Epithelial cell of esophagus (primary cell): Measurements from ENCODE around the gene LY86.

Source experiments
- DNase-seq: peaks from one replicate; pipeline ENCODE4 v3.0.0; 2010; ENCODE audit warnings: low read depth
- H3K4me3 ChIP-seq: 2 replicates; pipeline ENCODE4 v1.5.1; 2011; ENCODE audit warnings: mild to moderate bottlenecking, low read length, control low read depth
- TF ChIP-seq, protein P1 (sequence below): IDR thresholded peaks from 2 replicates; pipeline ENCODE4 v1.5.1; 2011; ENCODE audit warnings: low read depth, mild to moderate bottlenecking, low read length, control low read depth, inconsistent platforms; ENCODE audit not compliant: insufficient read depth; ENCODE audit errors: missing control alignments

Gene LY86

DNA sequence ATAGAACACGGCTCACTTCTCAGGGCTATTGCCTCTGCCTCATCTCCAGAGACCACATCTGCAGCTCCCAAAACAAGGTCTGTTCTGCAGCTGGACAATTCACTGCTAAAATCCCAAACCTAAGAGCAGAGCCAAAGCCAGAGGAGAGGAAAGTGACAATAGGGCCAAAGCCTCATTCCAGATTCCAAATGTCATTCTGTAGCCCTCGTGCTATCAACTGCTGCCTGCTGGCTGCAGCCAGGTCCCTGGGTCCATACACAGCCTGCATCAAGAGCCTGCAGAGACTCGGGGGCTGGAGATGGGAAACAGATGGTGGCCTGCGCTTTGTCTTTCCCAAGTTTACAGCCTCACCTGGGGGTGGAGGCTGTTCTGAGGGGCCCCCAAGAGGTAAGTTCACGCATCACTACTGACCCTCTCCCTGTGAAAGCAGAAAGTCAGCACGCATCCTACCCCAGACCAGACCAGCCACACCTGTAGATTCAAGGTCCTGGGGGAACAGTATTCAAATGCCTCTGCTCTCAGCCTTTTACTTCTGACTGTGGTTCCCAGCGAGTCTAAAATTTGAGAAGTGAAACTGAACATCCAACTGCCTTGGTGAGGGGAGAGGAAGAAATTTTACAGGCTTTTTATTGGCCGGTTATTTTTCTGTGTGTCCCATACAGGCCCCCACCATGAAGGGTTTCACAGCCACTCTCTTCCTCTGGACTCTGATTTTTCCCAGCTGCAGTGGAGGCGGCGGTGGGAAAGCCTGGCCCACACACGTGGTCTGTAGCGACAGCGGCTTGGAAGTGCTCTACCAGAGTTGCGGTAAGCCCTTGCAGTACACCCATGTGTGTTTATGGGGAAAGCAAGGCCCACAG, at the start of gene LY86:
Gene LY86, plus strand, starts transcription at position 657 of the 860 bp plus-strand sequence. Its CDS starts 15 bp downstream, at position 672.
- TF ChIP-seq, protein P1, sequence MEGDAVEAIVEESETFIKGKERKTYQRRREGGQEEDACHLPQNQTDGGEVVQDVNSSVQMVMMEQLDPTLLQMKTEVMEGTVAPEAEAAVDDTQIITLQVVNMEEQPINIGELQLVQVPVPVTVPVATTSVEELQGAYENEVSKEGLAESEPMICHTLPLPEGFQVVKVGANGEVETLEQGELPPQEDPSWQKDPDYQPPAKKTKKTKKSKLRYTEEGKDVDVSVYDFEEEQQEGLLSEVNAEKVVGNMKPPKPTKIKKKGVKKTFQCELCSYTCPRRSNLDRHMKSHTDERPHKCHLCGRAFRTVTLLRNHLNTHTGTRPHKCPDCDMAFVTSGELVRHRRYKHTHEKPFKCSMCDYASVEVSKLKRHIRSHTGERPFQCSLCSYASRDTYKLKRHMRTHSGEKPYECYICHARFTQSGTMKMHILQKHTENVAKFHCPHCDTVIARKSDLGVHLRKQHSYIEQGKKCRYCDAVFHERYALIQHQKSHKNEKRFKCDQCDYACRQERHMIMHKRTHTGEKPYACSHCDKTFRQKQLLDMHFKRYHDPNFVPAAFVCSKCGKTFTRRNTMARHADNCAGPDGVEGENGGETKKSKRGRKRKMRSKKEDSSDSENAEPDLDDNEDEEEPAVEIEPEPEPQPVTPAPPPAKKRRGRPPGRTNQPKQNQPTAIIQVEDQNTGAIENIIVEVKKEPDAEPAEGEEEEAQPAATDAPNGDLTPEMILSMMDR, result no peak
- DNase-seq, result no peak
- no peak within 1 kb of the TSS for H3K4me3 ChIP-seq

DNA sequence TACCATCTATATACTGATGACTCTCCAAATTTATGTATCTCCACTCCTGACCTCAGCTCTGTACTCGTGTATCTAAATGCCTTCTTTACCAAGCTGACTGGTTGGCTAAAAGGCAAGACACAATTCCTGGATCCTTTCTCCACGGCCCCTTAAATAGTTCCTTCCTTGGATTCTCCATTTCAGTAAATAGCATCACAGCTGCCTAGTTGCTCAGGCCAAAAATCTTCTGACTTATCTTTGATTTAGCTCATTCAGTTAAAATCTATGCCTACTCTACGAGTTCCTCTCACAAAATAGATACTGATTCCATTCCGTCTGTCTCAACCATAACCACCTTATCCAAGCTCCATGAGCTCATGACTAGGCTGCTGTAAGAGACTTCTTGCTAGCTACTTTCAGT, 49.5 kb upstream of the LY86 start:
- TF ChIP-seq, protein P1, result no peak
- DNase-seq, result no peak
- H3K4me3 ChIP-seq, result no peak overlapping the region

DNA sequence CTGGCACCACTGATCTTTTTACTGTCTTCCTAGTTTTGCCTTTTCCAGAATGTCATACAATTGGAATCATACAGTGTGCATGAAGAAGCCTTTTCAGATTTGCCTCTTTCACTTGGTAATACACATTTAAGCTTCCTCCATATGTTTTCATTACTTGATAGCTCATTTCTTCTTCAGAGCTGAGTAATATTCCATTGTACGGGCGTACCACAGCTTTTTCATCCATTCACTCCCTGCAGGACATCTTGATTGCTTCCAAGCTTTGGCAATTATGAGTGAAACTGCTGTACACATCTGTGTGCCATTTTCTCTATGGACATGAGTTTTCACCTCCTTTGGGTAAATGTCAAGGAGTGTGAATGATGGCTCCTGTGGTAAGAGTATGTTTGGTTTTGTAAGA, 46.2 kb upstream of the LY86 start:
- TF ChIP-seq, protein P1, result no peak
- DNase-seq, result no peak
- H3K4me3 ChIP-seq, result no peak overlapping the region

DNA sequence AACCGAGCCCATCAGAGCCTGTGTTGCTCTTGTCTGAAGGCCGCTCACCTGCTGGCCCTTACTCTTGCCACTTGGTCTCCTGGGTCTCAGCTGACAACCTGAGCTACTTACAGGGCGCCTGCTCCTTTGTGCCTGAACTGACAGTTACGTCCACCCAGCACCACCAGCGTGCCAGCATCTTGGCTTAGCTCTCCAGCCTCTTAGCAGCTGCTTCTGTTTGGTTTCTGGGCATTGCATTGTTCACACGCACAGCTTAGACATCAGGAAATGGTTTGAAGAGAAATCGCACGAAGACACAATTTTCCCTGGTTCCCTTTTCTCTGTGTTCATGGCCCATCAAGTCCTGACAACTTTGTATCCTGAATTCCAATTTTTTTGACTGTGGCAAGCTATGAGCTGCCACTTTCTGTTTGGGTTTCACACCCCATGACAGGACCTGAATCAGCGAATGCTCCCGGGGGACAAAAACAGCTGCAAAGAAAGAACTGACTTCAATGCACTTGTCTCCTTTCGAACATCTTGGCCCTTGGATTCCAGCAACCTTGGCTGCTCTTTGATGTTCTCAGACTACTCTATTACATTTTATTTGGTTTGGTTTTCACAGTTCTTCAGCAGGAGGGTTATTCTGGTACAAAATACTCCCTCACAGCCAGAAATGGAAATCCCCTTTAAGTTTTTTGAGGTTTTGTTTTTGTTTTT, 45.2 kb upstream of the LY86 start:
- DNase-seq, result no peak
- TF ChIP-seq, protein P1, result no peak
- H3K4me3 ChIP-seq, result no peak overlapping the region

DNA sequence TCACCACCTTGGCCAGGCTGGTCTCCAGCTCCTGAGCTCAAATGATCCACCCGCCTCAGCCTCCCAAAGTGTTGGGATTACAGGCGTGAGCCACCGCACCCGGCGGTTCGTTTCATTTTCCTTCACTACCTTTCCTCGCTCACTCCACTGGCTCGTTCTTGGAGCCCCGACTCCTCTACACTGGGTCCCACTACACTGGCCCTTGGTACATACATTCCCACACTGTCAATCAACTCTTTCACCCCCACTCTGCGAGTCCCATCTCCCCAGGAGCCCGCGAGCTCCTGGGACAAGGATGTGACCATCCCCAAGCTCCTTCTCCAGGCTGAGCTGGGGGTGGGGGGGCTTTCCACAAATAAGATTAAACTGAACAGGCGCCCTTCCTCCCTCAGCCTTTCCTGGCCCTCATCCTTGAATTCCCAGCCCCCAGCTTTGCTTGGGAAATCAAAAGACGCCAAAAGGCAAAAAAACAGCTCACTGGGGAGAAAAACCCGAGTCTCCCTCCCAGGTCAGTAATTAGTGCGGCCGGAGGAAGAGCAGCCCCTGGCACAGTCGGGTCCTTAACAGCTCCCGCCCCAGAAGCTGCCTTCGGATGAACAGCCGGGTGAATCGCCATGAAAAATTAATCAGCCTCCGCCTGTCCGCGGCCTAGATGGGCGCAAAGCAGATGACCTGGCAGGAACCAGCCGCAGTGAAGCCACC, 42.8 kb upstream of the LY86 start:
- TF ChIP-seq, protein P1, result no peak
- no peak overlapping the region for H3K4me3 ChIP-seq
- DNase-seq, result no peak

DNA sequence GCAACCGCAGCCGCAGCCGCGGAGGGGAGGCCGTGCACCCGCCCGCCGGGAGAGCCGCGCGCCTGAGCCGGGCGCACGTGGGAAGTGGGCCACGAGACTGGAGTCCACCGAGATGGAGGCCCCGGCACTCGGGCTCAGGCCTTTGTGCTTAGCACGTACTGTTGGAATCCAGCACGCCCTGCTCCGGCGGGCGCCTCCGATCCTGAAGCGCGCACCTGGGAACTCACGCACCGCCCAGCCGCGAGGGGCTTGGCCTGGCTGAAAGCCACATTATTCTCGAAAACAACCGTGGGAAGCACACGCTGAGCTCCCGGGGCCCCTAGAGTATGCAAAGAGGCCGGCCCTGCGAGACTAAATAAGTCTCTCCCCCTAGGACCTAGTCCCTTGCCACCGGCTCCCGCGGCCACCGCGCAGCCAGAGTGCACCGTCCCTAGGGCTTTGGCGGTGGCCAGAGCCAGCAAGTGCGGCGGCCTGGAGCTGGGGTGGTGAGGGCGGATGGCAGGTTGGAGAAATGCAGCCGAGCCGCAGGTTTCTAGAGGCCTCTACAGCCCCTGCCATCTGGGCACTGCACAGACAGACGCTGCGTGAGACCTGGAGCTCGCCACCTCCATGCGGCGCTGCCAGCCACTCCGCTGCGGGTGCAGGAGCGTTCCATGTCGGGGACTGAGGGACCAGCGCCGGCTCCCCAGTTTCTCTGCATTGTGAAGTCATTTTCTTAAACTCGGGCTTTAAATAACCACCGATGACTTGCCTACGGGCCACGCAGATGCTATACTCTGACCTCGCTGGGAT, 42.0 kb upstream of the LY86 start:
- H3K4me3 ChIP-seq, result peak overlapping the region; percentile 42
- peak; percentile 36 for DNase-seq
- TF ChIP-seq, protein P1, result no peak
